Endothelial cell of hepatic sinusoid (primary cell): ENCODE results near the gene ZDHHC8.

Experiments used
- in situ Hi-C: cut with HindIII; loops from 2 replicates; pipeline ENCODE4 v1.10.0; 2017; ENCODE audit warnings: low sequenced_read_pairs

The ZDHHC8 gene

DNA sequence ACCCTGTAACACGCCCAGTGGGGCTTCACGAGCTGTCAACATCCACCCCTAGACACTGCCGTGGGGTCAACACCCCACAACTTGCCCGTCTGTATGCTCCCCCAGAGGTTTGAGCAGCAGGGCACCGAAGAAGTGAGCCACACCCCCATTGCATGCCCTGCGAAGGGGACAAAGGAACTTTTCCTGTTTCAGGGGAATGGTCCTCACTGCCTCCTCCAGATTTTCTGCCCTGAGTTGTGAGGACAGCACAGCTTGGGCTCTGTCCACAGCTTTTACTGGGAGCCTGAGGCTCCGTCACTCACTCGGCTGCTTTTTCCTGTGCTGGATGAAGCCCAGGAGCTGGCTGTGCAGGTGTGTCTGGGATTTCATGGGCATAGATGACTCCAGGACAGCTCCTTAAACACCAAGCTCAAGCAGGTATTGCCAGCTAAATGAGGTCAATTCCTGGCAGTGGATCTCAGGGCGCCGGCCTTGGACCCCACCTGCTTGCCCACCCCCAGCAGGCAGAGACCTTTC, 59.5 kb downstream of the ZDHHC8 start:
- in situ Hi-C loops: no loop called here

DNA sequence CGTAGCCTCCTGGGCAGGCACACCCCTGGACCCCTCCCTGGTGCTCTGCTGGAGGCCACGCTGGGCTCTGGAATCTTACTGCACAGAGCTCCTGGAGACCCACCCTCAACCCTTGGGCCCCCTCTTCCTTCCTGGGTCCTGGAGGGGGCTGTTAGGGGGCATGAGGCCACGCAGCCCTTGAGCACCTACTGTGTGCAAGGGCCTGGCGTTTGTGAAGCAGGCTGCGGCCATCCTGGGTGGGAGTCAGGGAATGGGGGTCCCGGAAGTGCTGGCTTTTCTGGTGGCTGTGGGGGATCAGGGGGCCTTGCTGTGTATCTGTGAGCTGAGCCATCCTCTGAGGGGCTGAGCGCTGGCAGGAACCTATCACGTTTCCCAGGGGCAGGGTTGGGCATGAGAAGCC, 60.2 kb downstream of the ZDHHC8 start:
- in situ Hi-C loops: no loop called here

DNA sequence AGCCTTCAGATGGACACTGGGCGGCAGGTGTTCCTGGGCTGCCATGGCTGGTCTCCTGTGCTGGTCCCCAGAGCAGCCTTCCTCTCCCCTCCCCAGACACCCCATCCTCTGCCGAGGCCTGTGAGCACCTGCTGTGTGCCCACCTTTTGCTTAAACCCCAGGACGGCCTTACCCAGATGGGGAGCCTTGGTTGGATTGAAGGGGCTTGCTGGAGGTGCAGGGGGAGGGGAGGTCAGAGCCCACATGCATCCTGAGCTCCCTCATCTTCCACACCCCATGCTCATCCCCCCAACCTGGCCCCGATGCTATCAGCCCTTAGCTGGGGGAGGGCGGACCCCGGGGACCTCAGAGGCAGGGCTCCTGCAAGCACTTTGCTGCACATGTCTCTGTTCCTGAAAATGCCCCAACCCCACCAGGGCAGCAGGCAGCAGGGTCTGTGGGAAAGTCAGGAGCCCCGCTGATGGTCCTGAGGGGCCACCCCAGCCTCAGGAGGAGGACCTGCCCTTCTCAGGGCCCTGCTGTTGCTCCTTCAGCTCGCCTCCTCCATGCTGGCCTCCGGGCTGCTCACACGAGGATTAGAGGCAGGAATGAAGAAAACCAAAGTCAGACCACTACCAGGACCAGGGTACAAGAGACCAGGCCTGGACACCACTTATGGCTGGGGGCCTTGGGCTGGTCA, 60.8 kb downstream of the ZDHHC8 start:
- in situ Hi-C loops: no loop called here

DNA sequence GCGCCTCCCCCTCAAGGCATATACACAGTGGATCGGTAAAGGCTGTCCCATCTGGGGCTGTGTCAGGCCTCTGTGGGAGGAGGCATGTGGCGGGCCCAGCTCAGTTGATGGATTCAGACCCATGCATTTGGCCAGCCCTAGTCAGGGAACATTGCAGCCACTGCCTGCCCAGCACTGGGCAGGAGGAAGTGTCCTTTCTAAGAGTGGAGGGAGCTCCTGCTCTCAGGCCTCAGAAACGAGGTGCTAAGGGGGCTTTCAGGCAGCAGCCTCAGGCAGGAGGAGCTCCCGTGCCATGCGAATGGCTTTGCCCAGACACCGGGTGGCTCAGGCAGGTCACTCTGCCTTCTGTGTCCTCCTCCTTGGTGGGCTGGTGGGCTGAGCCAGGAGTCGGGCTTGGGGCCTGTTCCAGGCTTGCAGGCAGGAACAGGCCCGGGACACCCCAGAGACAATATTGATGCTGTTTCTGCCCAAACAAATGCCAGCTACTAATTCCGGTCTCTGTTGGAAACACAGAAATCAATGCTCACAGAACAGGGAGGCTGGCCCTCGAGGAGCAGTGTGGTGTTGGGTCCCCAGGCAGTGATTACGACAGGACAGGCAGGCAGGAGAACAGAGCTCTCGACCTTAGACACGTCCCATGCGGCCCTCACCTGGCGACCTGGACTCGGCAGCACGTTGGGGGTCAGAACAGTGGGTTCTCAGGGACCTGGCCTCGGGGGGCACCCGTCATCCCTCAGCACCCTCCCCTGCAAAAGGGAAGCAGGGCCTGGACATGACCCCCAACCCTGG, 61.6 kb downstream of the ZDHHC8 start:
- in situ Hi-C loops: no loop called here

DNA sequence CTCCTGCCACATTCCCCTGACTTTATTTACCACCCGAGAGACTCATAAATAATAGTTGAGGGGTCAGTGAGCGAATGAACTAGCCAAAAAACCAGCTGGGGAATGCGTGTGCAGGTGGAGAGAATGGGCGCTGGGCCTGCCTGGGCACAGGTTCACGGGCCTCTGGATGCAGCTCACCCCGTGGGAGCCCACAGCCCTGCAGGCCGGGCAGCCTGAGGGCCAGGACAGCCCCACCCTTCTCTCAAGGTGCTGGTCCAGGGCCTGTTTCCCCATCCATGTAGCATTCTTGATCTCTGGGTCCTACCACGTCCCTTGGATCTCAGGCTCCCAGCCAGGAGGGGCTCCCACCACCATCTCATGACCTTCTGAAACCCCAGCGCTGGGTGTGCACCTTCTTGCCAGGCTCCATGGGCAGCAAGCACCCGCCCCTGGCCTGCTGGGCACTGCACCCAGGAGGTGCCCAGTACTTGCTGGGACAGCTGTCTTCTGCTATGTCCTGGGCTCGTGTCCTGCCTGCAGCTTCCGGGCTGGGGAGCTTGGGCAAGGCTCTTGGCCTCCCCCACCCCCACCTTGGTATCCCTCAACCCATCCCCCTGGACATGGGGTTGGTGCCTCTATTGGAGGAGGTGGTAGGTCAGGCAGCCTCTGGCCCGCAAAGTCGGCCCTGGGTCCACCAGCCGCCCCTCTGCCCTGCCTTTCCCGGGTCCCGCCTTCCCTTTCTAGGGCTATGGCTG, 62.3 kb downstream of the ZDHHC8 start:
- in situ Hi-C loops: no loop called here

DNA sequence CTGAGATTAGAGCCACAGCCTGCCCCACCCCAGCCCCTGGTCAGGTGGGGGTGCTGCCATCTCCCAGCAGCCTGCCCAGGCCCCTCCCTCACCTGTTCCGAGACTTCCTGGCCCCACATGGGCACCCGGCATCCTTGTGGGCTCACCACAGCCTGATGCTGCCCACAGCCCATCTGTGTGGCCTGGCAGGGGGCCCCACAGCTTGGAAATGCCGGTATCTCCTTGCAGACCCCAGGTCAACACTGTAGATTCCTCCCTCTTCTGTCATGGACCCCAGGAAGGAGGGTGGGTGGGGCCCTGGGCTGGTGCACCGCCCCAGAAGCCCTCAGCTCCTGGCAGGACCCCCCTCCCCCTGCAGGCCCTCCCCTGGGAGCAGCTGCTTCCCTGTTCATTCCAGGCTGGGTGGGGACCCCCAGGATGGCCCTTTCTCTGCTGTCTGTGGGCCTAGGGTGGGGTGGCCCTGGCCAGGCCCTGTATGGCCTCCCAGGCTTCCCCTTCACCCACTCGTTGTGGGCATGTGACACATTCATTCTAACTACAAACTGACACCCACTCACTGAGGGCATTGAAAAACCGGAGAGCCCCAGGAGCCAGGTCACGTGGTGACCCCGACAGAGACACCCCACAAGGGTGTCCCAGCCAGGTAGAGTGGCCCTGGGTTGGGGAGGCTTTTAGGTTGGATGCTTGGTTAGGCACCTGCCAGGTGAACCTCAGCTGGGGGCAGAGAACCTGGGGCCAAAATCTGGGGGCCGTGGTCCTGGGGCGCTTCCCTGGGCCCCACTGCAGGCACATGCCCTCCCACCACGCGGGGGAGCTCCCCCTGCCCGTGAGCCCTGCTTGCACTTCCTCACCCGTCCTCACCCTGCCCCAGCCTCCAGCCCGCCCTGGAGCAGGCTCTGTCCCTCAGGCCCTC, 63.3 kb downstream of the ZDHHC8 start:
- in situ Hi-C loops: no loop called here

DNA sequence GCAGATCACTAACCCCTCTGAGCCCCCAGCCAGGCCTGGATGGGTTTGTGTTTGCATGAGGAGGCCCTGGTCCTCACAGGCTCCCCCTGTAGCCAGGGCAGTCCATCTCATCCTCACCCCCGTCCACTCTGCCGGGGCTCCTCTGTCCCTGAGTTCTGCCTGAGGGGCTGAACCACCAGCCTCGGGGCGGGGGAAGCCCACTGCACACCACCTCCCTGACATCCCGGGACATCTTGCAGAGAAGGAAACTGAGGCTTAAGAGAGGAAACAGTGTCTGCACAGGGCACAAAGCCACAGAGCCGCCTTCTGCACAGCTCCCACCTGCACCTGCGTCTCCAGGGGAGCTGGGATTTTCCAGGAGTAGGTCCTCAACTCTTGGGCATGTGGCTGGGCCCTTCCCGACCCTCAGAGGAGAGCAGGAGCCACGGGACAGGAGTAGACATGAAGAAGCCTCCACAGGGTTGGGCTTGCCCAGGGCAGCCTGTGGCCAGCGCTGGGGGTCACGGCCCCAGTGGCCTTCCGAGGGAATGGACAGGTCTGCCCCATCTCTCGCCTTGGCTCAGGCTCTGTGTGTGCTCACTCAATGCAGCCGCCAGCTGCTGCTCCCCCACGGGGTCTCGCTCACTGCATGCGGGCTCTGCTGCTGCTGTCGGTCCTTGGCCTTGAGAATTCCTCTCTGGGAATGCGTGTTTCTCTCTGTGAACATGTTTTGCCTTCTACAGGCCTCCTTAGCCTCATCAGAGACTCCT, 64.7 kb downstream of the ZDHHC8 start:
- in situ Hi-C loops: no loop called here
